ENCODE data around the gene GID4. TPM values are rescaled to one million over a fixed set of nuclear protein-coding genes. Genes with fewer than 3 reads are reported as not detected.

Gene GID4
- total and polyA plus RNA-seq, 2 of the 13 experiments (the other 11 are each of a cell fraction or from before 2014, with no cell fraction given): 4.3 to 6.1 TPM

GRCh38 chr17:18009609-18010420, 29.4 kb upstream of the GID4 start:
- in situ Hi-C loops (cut with HindIII; ENCODE audit: extremely low pct_ligation_motif_present, low pct_unique_long_range_greater_than_20kb): loop anchor here (25.0 kb wide), 1 partner anchor 102 kb away; the partner anchor contains the start of gene MYO15A
- TF ChIP-seq ZNF710 (CRISPR knock-in tag; IDR thresholded peaks at IDR 0.05; ENCODE audit: borderline replicate concordance): no peak
- TF ChIP-seq CSRNP2 (CRISPR knock-in tag; conservative IDR thresholded peaks at IDR 0.05; ENCODE audit: low read depth): no peak
- H3K4me2 ChIP-seq (ENCODE audit: low read depth, low read length): no peak overlapping the region
- no peak for FAIRE-seq
- no peak overlapping the region for H3K27ac ChIP-seq (ENCODE audit: extremely low read length, insufficient read depth, low read length)
- no peaks in the 10 kb centered on the region; a peak in 3 of 5 replicates for H3K36me3 ChIP-seq (replicated peaks in 1 of 2; ENCODE audit: control insufficient read depth in 1 of 2, insufficient read depth in 2 of 2, low read length in 2 of 2)
- H3K79me2 ChIP-seq (ENCODE audit: insufficient read depth, low read length): no peaks in the 10 kb centered on the region
- no peak overlapping the region for H3K9ac ChIP-seq (ENCODE audit: insufficient read depth, low read depth, low read length)
- intact Hi-C loops (cut with micrococcal nuclease; ENCODE audit: unreplicated experiment): no loop called here
- H3K27me3 ChIP-seq (ENCODE audit: control insufficient read depth in 1 of 2, insufficient read depth in 2 of 2, low read length in 2 of 2): no peaks in the 10 kb centered on the region
- ChIA-PET POLR2A (no interaction called here), CTCF (ENCODE audit: low intra/inter-chr PET ratio, low total read pairs) (no interaction called here)
- WGBS (ENCODE audit: low lambda C conversion rate): 95% methylated on average over 6 of the region's 8 CpGs
- no peak overlapping the region for H2AFZ ChIP-seq (ENCODE audit: low read length)
- BruUV-seq (replicated peaks): no TSS peak
- ATAC-seq: no peak
- H4K20me1 ChIP-seq (ENCODE audit: insufficient read depth, low read length): no peaks in the 10 kb centered on the region
- DNase-seq (ENCODE audit: low spot score): no peak
- no peaks in the 10 kb centered on the region for H3K9me3 ChIP-seq (ENCODE audit: low read length)
- H3K4me3 ChIP-seq (replicated peaks in 1 of 3; ENCODE audit: insufficient read depth in 1 of 3, low read depth in 2 of 3, low read length in 3 of 3): no peak overlapping the region
- H3K4me1 ChIP-seq (ENCODE audit: insufficient read depth, low read length): no peaks in the 10 kb centered on the region

Data from HepG2 (cell line).